Fibroblast of skin of right quadriceps (primary cell): Measurements from ENCODE around the gene PSME2.

Experiments
- DNase-seq: peaks from one replicate; pipeline ENCODE4 v3.0.0-alpha.2; 2013

PSME2 gene

GRCh38 chr14:24132976-24133375 lies 13.4 kb downstream of the PSME2 start:
- DNase-seq: no peak

DNA sequence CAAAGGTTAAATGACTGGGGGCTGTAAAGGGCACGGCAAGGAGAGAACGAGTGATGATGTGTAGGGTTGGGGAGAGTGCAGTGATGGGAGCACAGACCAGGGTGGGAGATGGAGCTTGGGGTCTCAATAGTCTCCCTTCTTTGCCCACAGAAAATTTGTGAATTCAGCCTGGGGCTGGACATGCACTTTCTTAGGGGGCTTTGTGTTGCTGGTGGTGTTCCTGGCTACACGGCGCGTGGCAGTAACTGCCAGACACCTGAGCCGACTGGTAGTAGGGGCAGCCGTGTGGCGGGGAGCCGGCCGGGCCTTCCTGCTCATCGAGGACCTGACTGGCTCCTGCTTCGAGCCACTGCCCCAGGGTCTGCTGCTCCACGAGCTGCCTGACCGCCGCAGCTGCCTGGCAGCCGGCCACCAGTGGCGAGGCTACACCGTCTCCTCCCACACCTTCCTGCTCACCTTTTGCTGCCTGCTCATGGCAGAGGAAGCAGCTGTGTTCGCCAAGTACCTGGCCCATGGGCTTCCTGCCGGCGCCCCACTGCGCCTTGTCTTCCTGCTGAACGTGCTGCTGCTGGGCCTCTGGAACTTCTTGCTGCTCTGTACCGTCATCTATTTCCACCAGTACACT lies 14.2 kb downstream of the PSME2 start:
- no peak for DNase-seq

GRCh38 chr14:24131549-24131966 lies 14.9 kb downstream of the PSME2 start:
- no peak for DNase-seq

DNA sequence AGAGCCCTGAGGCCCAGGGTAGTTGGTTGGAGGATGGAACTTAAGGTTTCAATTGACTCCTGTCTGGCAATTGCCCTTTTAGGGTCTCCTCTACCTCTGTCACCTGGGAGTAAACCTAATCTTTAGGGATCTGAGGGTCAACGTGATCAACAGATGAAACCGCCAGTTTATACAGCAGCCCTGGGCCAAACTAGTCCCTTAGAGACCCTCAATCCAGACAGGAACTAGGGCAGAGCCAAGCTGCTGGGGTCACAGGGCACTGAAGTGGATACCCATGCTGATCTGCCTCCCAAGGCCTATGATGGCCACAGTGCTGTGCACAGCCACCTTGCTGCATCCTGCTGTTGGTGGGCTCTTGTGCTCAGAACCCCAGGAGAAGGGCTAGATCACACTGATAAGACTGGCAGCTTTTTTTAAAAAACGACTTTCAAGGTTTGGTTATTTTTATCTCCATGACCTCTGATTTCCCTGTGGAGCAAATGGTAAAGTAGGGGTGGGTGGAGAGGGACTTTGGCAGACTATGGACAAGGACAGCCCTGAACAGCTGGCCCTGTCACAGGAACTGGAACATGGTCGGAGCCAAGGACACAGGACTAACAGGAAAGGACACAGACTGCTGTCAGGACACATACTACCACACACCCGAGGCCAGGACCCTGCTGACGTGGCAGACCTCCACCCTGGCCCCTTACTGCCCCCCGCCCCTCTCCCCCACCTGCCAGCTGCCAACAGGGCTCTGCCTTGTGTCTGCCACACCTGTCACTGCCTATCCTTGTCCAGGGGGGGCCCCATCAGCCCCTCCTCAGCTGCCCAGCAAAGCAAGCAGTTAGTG lies 15.5 kb downstream of the PSME2 start:
- no peak for DNase-seq

DNA sequence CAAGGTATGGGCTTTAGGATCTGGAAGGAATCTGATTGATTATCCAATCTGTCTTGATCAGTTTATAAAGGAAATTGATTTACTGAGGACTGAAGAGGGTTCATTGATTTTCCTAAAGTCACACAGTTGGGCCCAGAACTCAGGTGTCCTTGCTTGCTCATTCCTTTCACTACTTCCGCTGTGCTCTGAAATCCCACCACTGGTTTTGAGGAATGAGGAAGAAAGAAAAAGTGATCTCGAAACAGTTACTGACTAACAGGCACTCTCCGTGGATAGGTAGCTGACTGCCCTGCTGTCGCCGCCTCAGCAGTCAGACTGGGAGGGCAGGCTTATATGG lies 16.1 kb downstream of the PSME2 start, which contains the start of gene FITM1:
FITM1 (plus strand) TSS at position 280 of the 337 bp plus-strand sequence. CDS start 905 bp downstream, outside the sequence.
- no peak for DNase-seq

DNA sequence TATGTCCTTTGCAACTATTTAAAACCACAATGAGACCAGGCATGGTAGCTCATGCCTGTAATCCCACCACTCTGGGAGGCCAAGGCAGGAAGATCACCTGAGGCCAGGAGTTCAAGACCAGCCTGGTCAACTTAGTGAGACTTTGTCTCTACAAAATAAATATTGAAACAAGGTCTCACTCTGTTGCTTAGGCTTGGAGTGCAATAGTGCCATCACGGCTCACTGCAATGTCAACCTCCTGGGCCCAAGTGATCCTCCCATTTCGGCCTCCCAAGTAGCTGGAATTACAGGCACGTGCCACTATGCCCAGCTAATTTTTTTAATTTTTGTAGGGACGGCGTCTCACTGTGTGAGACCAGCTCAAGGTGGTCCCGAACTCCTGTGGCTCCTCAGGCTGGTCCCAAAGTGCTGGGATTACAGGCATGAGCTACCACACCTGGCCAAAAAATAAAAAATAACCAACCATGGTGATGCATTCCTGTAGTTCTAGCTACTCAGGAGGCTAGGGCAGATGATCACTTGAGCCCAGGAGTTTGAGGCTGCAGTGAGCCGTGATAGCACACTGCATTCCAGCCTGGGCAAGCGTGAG lies 16.9 kb downstream of the PSME2 start:
- DNase-seq: no peak

DNA sequence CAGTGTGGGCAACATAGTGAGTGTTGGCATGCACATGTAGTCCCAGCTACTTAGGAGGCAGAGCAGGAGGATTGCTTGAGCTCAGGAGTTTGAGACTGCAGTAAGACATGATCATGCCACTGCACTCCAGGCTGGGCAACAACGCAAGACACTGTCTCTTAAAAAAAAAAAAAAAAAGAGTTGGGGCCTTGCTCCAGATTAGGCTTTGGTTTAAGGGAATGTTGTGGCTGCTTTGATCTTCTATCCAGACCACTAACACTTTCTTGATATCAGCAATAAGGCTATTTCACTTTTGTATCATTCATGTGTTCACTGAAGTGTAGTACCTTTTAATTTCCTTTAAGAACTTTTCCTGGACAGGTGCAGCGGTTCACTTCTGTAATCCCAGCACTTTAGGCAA lies 18.7 kb downstream of the PSME2 start:
- DNase-seq: no peak

GRCh38 chr14:24126939-24127338 lies 19.5 kb downstream of the PSME2 start:
- DNase-seq: no peak

GRCh38 chr14:24123424-24124417 lies 22.7 kb downstream of the PSME2 start:
- no peak for DNase-seq

DNA sequence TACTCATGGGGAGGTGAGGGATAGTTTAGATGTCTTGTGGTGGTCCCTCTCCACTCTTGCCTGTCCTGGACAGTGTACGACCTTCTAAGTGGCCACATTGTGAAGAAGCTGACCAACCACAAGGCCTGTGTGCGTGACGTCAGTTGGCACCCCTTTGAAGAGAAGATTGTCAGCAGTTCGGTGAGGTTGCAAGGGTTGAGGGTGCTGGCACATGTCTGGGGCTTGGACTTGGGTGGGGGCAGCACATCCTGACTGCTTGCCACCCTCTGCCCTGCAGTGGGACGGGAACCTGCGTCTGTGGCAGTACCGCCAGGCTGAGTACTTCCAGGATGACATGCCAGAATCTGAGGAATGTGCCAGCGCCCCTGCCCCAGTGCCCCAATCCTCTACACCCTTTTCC lies 23.5 kb downstream of the PSME2 start:
- no peak for DNase-seq

- DNase-seq: no peak
Measured at GRCh38 chr14:24122416-24122815, 24.0 kb downstream of the PSME2 start.

DNA sequence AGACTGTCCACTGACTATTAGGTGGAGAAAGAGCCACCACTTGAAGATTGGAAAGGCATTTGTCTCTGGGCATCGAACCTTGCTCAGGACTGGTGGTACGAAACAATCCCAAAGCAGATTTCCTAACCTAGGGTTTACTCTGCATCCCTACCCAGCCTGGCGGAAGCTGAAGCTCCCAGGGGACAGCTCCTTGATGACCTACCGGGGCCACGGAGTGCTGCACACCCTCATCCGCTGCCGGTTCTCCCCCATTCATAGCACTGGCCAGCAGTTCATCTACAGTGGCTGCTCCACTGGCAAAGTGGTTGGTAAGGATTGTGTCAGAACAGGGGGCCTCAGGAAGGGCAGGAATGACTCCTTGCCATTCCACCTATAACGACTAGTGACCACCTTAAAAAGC lies 25.2 kb downstream of the PSME2 start:
- no peak for DNase-seq

GRCh38 chr14:24119691-24120090 lies 26.7 kb downstream of the PSME2 start:
- DNase-seq: no peak

DNA sequence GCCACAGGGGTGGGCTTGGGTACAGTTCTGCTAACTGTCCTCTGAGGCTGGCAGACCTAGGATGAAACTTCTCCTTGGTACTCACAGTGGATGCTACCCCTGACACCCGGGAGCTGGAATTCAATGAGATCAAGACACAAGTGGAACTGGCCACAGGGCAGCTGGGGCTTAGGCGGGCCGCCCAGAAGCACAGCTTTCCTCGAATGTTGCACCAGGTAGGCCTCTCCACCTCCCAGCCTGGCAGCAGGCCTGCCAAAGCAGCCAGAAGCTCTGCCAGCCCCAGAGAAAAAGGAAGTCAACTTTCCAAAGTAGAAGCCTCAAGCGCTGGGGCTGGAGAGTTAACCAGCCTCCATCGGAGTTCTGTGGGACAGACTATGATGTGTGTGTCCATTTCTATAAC lies 29.2 kb downstream of the PSME2 start:
- DNase-seq: no peak

DNA sequence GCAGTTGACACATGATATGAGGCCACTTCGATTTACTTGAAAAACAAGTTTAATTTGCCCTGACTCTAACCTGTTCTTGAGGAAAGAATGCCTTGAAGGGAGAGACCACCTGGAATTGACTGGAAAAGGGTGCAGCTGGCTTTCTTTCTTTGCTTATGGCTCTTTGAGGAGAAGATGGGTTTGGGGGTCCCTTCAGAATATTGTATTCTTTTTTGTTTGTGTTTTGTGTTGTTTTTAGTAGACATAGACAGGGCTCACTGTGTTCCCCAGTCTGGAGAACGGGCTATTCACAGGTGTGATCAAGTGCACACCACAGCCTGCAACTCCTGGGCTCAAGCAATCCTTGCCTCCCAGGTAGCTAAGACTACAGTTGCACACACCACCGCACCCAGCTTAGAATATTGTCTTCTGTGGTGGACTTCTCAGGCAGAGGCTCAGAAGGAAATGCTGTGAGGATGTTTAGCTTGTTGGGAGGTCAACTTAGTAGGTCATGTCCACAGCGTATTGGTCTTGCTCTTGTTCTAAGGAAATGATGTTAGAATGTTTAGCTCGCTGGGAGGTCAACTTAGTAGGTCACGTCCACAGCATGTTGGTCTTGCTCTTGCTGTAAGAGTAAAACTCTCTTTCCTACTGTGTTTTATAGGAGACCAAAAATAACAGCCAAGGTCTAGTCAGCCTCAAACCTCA lies 30.1 kb downstream of the PSME2 start:
- no peak for DNase-seq

- no peak for DNase-seq
Measured at GRCh38 chr14:24115422-24116127, 30.8 kb downstream of the PSME2 start.

- peak; percentile 100 for DNase-seq
Measured at GRCh38 chr14:24114532-24115421, 31.6 kb downstream of the PSME2 start, which contains the start of the genes DCAF11 and NRL. Gene DCAF11 (plus strand): TSS chr14:24114777. CDS start chr14:24115595, 818 bp downstream. Gene NRL (minus strand): TSS chr14:24114949. CDS start chr14:24082848, 32,101 bp downstream.

- peak; percentile 88 for DNase-seq
Measured at GRCh38 chr14:24113801-24114531, 32.4 kb downstream of the PSME2 start.

DNA sequence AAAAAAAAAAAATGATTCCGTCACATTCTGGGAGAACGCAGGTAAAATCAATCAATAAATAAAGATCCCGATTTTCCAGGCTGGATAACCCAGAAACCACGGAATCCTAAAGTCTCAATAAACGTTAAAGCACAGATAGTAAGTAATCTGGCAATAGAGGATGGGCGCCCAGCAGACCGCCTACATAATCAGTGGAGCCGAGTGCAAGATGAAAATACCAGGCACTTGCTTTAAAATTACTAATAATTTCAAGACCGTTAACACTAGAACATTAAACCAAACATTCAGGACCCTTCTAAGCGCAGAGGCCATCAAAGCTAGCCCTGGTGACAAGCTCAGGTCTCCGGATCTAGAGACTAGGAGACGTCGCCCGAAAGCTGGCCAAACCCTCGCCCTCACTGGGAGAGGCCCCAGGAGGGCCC lies 33.0 kb downstream of the PSME2 start:
- DNase-seq: no peak
